Muscle of arm (tissue), 12 donors: ENCODE results near the gene AHI1. TPM values are rescaled to one million over a fixed set of nuclear protein-coding genes. Genes with fewer than 3 reads are reported as not detected.
"Not testable (repeated sequence)": the region's sequence is repeated elsewhere in the genome, so short reads cannot be mapped to it uniquely, and the experiment has no call there.

Experiments used
- DNase-seq: peaks from one replicate; pipeline ENCODE4 v3.0.0-alpha.2; 2013
- polyA plus RNA-seq, 12 donors: library from polyadenylated mRNA; unstranded; fragments of 120-200 nt; gene quantifications; one replicate each; pipeline ENCODE4 v1.2.1, GENCODE V29; 2013; ENCODE audit not compliant: insufficient read length in 12 of 12

Gene AHI1
- polyA plus RNA-seq, 12 donors = 16.4 to 40.9 (median 24.2) TPM; not detected in 1

GRCh38 chr6:135397172-135397952, 100.2 kb downstream of the AHI1 start:
- no peak for DNase-seq

- no peak for DNase-seq
Observed at GRCh38 chr6:135395136-135395535, 102.4 kb downstream of the AHI1 start.

GRCh38 chr6:135393289-135393688, 104.3 kb downstream of the AHI1 start:
- no peak for DNase-seq

- no peak for DNase-seq
Observed at GRCh38 chr6:135390458-135390857, 107.1 kb downstream of the AHI1 start.

GRCh38 chr6:135385299-135385698, 112.2 kb downstream of the AHI1 start:
- no peak for DNase-seq

GRCh38 chr6:135383766-135384165, 113.8 kb downstream of the AHI1 start:
- DNase-seq = no peak

- no peak for DNase-seq
Observed at GRCh38 chr6:135383301-135383700, 114.2 kb downstream of the AHI1 start.

GRCh38 chr6:135382182-135382628, 115.3 kb downstream of the AHI1 start:
- no peak for DNase-seq

- no peak for DNase-seq
Observed at GRCh38 chr6:135380793-135381192, 116.7 kb downstream of the AHI1 start.

- DNase-seq = no peak
Observed at GRCh38 chr6:135379647-135380046, 117.9 kb downstream of the AHI1 start.

GRCh38 chr6:135372758-135373157, 124.8 kb downstream of the AHI1 start:
- no peak for DNase-seq

GRCh38 chr6:135363622-135364021, 133.9 kb downstream of the AHI1 start:
- not testable (repeated sequence) for DNase-seq

GRCh38 chr6:135362124-135362523, 135.4 kb downstream of the AHI1 start:
- no peak for DNase-seq

GRCh38 chr6:135360222-135360621, 137.3 kb downstream of the AHI1 start:
- DNase-seq = no peak

- DNase-seq = no peak
Observed at GRCh38 chr6:135358985-135359384, 138.6 kb downstream of the AHI1 start.

GRCh38 chr6:135358251-135358821, 139.2 kb downstream of the AHI1 start:
- DNase-seq = no peak

- DNase-seq = no peak
Observed at GRCh38 chr6:135354407-135354806, 143.1 kb downstream of the AHI1 start.

- no peak for DNase-seq
Observed at GRCh38 chr6:135353113-135353512, 144.4 kb downstream of the AHI1 start.

GRCh38 chr6:135351635-135352034, 145.9 kb downstream of the AHI1 start:
- no peak for DNase-seq

- DNase-seq = no peak
Observed at GRCh38 chr6:135347887-135348286, 149.7 kb downstream of the AHI1 start.

- DNase-seq = no peak
Observed at GRCh38 chr6:135346747-135347146, 150.8 kb downstream of the AHI1 start.

- DNase-seq = no peak
Observed at GRCh38 chr6:135344526-135344925, 153.0 kb downstream of the AHI1 start.

GRCh38 chr6:135339920-135340319, 157.6 kb downstream of the AHI1 start:
- DNase-seq = not testable (repeated sequence)

- DNase-seq = no peak
Observed at GRCh38 chr6:135334169-135334568, 163.4 kb downstream of the AHI1 start.
